D721Med (cell line): ENCODE measurements around the gene CENPA.

ENCODE experiments used
- DNase-seq: peaks from one replicate; pipeline ENCODE4 v3.0.0; 2011; ENCODE audit warnings: low spot score; ENCODE audit not compliant: insufficient read length
- FAIRE-seq: peaks from 2 replicates; lab custom pipeline; 2011; peaks lifted over from hg19 to GRCh38; lab: Jason Lieb, UNC
- TF ChIP-seq, protein P1 (sequence below): IDR thresholded peaks from 2 replicates; pipeline ENCODE4 v1.5.1; 2012; ENCODE audit warnings: mild to moderate bottlenecking, control low read depth; ENCODE audit not compliant: insufficient read depth; ENCODE audit errors: missing control alignments

CENPA gene

DNA sequence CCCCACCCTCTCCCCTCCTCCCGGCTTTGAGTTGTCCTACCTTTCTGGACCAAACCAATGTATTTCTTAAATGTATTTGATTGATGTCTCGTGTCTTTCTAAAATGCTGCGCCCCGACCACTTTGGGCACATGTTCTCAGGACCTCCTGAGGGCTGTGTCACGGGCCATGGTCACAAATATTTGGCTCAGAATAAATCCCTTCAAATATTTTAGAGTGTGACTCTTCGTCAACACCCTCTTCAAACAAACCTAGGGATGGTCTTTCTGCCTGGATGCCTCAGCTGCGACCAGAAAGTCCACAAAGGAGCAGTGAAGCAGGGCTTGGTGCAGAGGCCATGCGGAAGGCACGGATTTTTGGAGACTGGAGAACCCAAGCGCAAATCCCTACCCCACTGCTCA, 22.8 kb upstream of the CENPA start:
- TF ChIP-seq, protein P1, sequence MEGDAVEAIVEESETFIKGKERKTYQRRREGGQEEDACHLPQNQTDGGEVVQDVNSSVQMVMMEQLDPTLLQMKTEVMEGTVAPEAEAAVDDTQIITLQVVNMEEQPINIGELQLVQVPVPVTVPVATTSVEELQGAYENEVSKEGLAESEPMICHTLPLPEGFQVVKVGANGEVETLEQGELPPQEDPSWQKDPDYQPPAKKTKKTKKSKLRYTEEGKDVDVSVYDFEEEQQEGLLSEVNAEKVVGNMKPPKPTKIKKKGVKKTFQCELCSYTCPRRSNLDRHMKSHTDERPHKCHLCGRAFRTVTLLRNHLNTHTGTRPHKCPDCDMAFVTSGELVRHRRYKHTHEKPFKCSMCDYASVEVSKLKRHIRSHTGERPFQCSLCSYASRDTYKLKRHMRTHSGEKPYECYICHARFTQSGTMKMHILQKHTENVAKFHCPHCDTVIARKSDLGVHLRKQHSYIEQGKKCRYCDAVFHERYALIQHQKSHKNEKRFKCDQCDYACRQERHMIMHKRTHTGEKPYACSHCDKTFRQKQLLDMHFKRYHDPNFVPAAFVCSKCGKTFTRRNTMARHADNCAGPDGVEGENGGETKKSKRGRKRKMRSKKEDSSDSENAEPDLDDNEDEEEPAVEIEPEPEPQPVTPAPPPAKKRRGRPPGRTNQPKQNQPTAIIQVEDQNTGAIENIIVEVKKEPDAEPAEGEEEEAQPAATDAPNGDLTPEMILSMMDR, result no peak
- DNase-seq, result no peak
- no peak for FAIRE-seq

DNA sequence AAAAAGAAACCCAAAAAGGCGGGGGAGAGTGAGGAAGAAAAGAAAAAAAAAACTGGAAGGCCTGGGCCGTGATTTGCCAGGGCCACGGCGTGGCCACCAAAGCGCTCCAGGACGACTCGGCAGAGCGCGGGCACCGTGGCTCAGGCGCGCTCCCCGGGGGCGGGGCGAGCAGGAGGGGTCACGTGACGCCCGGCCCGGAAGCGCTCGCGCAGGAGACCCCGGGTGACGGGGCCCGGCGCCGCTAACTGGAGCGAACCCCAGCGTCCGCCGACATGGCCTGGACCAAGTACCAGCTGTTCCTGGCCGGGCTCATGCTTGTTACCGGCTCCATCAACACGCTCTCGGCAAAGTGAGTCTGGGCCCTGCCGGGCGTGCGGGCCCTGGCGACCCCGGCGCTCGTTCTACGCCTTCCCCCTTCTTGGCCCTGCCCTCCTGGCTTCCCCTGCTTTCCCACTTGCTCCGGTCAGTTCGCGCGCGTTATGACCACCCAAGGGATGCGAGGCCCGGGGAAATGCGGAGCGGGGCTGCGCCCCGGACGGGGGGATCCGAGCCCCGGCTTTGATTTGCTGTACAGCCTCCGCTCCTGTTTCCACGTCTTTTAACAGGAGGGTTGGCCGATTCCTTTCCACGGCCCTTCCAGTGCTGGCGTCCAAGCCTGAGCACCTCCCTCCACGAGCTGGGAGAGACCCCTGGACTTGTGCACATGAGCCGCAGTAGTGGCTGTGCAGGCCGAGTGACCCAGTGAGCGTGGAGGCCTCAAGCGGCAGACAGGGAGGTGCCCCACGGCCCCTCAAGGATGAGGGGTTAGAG, 21.6 kb upstream of the CENPA start, which contains the start of gene SLC35F6:
TSS of gene SLC35F6 (plus strand) at position 207 of the 810 bp plus-strand sequence. CDS start at position 273, 66 bp downstream.
- TF ChIP-seq, protein P1, result no peak

DNA sequence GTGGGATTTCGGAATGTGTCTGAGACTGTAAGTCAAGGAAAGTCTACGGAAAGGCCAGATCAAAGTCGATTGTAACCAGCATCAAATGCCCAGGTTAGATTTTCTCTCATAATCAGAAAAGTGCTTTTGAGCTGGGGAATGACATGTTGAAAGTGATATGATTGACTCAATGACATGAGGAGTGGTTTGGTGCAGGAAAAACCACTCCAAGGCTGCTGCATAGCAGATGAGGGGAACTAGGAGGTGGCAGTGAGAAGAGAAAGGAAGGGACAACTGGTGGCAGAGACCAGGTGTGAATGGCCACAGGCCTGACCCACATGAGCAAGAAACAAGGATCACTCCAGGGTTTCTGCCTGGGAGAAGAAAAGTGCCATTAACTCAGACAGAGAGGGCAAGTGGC, 20.9 kb upstream of the CENPA start:
- TF ChIP-seq, protein P1, result no peak
- no peak for DNase-seq
- no peak for FAIRE-seq

More for the DNA sequence above, 21.6 kb upstream of the CENPA start, which contains the start of gene SLC35F6:
- FAIRE-seq (no peak), DNase-seq (peak; percentile 91)

DNA sequence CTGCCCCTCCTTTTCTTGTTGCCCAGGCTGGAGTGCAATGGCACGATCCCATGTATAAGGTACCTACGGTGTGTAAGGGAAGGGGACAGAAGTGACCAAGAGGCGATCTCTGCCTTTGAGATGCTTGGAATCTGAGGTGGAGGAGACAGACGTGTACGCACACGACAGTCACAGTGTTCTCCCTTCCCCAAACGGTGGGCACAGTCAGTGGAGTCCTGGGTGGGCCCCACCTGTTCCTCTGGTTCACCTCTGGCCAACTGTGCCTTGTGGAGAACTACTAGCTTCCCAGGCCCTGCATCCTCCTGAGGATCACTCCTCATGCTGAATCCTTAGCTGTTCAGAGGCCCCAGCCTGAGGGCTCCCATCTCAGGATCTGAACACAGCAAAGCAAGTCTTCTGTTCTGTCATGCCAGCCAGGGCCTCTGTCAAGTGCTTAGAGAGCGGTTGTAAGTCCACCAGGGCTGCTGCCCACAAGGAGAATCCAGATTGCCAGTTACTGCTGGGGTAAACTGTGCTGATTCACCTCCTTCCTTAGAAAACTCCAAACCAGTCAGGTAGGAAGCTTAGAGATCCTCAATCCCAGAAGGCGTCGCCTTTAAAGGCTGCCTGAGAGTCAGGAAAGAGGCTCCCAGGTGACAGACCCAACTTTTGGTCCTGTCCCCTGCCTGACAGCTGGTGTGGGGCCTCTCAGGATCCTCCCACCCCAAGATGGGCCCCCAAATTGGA, 20.2 kb upstream of the CENPA start:
- FAIRE-seq (no peak), DNase-seq (no peak)
- TF ChIP-seq, protein P1, result no peak

DNA sequence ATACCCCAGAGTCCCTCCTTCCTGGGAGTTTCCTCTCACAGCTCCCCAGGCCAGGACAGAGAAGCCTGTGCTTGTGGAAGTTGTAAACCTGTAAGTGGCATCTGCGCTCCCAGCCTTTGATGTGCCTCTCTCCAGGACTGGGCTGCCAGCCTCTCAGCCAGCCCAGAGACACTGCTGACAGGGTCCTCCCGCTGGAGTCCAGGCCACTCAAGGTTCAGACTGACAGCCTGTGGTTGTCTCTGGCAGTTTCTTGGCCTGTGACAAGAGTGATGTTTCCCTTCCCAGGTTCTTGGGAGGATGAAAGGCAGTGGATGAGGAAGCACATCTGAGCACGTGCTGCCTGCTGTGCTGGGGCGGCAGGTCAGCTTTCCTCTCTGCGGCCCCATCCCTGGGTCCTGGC, 18.7 kb upstream of the CENPA start:
- FAIRE-seq, result no peak
- TF ChIP-seq, protein P1, result no peak
- no peak for DNase-seq

DNA sequence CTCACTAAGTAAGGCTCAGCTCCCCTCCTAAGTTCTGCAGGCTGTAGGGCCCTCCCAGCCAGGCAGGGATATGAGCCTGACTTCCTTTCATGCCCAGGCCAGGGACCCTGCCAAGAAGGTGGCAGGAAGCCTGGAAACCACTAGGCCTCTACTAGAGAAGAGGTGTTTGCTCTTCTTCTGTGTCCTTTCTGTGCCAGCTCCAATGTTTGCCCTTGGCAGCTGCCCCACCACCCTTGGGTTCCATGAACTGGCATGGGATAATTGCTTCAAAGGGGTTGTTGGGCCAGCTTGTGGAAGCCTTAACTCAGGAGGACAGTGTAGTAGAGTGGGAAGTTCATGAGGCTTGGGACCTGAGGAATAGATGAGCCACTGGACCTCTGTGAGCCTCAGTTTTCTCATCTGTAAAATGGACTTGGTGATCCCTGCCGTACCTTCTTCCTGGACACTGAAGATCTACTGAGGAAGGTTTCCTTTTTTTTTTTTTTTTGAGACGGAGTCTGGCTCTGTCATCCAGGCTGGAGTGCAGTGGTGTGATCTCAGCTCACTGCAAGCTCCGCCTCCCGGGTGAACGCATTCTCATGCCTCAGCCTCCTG, 17.9 kb upstream of the CENPA start:
- DNase-seq (no peak), FAIRE-seq (no peak)
- TF ChIP-seq, protein P1, result no peak
